HTERT RPE-1 (cell line): ENCODE data around the gene SIPA1L3.

ENCODE experiments used
- in situ Hi-C: fragments of 300-500 bp; cut with MboI; formaldehyde crosslinking; loops from 4 replicates; pipeline ENCODE4 v1.14.3; 2020; ENCODE audit warnings: low sequenced_read_pairs

The SIPA1L3 gene

DNA sequence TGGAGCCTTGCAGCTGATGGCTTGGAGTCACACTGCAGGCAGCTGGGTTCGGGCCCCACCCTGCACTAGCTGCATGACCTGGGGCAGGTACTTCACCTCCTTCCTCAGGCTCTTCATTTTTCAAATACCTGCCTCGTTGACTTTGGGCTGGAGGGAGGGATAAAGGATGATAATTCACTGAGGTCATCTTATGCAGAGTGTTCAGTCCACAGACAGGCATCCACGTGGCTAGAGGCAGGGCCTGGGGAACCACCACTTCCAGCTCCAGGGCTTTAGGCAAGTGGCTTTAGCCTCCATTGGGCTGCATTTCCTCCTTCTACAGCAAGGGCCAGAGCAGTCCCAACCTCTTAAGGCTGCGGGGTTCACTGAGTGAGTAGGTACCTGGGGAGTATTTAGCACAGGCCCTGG lies 84.8 kb downstream of the SIPA1L3 start:
- in situ Hi-C loops, result no loop called here

GRCh38 chr19:37992761-37993160 lies 85.8 kb downstream of the SIPA1L3 start:
- in situ Hi-C loops, result no loop called here

DNA sequence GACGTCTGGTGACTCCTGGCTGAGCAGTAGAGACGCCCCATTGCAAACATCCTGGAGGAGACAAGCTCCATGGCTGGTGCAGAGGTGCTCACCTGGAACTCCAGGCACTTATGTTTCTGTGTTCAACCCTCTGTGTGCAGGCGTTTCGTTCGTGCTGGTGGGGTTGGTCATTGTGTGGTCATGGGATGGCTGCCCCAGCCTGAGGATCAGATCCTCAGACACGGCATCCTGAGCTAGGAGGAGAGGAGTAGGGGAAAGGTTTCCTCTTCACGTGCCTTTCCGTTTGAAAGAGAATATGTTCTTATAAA lies 87.8 kb downstream of the SIPA1L3 start:
- in situ Hi-C loops, result no loop called here

DNA sequence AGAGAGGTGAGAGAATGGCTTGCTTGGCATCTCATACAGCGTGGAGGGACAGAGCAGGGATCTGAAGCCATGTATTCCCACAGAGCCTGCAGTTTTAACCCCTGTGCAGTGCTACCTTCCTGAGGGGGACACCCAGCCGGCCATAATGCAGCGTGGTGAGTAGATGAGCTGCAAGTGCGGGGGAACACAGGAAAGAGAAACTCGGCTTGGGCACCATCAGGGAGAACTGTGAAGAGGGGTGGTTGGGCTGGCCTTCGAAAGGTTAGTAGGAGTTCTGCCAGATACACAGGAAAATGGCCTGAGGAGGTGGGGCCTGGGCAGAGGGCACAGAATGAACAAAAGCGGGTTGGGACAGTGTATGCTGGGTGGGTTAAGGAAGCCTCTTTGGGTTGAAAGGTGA lies 88.3 kb downstream of the SIPA1L3 start:
- in situ Hi-C loops, result no loop called here

- in situ Hi-C loops, result no loop called here
Measured at GRCh38 chr19:37997911-37998344, 90.9 kb downstream of the SIPA1L3 start.

DNA sequence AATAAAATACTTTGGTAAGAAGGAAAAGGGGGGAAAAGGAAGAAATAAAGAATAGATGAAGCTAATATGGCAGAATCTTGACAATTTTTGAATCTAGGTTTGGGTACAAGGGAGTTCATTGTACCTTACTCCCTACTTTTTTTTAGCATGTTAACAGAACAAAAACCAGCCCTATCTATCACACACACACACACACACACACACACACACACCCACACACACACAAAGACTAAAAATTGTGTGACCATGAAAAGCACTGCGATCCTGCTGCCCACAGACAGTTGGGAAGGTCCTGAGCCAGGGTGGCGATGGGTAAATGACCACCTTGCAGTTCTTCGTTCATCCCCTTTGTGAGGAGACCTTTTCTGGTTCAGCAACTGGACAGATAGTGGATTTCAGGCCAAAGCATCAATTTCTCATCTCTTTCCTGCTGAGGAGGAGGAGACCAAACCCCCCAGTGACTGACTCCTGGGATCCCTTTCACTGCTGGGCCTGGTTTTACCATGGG lies 91.8 kb downstream of the SIPA1L3 start:
- in situ Hi-C loops, result no loop called here

- in situ Hi-C loops, result no loop called here
Measured at GRCh38 chr19:37999309-38000213, 92.6 kb downstream of the SIPA1L3 start.

- in situ Hi-C loops, result no loop called here
Measured at GRCh38 chr19:38001158-38001781, 94.3 kb downstream of the SIPA1L3 start.

- in situ Hi-C loops, result no loop called here
Measured at GRCh38 chr19:38003438-38004185, 96.6 kb downstream of the SIPA1L3 start.

- in situ Hi-C loops, result no loop called here
Measured at GRCh38 chr19:38004186-38004520, 97.1 kb downstream of the SIPA1L3 start.

DNA sequence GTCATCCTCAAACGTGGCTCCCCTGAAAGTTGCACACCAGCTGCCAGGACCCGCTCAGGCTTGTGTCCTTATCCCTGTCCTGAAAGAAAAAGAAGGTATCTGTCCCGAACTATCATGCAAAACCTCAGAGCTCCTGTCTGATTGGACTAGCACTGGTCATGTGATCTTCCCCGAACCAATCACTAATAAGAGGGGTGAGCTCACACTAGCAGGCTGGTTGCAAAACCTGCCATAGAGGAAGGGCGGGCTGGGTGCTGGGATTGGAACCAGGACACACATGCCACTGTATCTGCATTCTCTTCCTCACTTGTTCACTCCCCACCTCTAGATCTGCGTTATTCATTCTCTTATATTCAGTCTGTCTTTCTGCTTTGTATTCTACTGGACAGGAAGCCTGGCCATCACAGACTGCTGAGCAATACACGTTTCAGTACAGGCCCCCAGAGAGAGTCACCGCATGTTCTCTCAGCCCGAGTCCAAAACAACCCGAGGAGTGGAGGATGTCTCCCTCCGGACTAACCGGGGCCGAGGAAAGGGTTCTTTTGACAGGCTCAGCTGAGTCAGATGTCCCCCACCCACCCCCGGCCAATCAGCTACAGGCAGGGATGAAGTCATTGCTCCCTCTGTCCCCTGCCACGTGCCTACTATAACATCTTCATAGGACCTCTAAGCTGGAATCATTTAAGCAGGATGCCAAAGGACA lies 97.7 kb downstream of the SIPA1L3 start:
- in situ Hi-C loops, result no loop called here

DNA sequence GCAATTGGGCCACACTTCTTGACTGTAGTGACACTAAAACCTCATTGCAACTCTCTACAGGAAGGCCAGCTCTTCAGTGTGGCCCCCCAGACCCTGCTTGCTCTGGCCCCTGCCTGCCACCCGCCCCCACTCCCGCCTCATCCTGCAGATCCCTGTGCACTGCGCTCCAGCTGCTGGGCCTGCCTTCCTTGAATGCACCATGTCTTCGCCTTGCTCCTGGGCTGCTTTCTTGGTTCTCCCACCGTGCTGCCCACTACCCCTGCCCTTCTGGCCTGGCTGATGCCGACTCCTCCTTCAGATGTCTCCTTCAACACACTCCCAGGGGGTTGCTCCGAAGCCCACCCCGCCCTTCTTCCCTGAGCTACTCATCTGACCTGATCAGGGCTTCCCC lies 98.2 kb downstream of the SIPA1L3 start:
- in situ Hi-C loops, result no loop called here

GRCh38 chr19:38006361-38007045 lies 99.5 kb downstream of the SIPA1L3 start:
- in situ Hi-C loops, result no loop called here

GRCh38 chr19:38009650-38010242 lies 102.7 kb downstream of the SIPA1L3 start:
- in situ Hi-C loops, result no loop called here

DNA sequence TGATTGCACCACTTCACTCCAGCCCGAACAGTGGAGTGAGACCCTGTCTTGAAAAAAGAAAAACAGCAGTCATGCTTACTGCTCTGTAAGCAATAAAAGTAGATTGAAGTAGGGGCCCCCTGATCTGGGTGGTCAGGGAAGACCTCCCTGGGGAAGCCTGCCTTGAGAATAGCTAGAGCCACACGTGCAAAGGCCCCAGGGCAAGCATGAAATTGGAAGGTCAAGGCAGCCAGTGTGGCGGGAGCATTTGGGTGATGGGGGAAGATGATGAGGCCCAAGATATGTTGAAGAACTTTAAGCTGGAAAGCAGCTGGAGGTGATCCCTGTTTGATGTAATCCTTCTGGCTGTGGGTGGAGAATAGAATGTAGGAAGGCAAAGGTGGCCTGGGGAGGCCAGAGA lies 104.4 kb downstream of the SIPA1L3 start:
- in situ Hi-C loops, result no loop called here

DNA sequence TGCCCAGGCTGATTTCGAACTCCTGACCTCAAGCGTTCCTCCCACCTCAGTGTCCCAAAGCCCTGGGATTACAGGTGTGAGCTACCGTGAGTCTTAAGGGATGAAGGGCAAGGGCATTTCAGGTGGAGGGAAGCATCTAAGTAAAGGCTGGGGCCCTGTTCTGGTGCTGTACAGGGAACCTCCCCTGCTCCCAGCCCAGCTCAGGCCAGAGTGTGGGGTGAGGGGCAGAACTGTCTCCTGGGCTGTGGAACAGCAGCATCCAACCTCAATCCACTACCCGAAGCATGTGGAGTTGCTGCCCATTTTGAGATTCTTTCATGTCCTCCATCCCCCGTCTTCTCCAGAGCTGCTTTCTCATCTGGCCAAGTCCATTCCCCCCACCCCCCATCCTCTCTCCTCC lies 105.3 kb downstream of the SIPA1L3 start:
- in situ Hi-C loops, result no loop called here

GRCh38 chr19:38012944-38013343 lies 105.9 kb downstream of the SIPA1L3 start:
- in situ Hi-C loops, result no loop called here

- in situ Hi-C loops, result no loop called here
Measured at GRCh38 chr19:38013913-38014580, 107.0 kb downstream of the SIPA1L3 start.

- in situ Hi-C loops, result no loop called here
Measured at GRCh38 chr19:38015216-38015615, 108.2 kb downstream of the SIPA1L3 start.

- in situ Hi-C loops, result no loop called here
Measured at GRCh38 chr19:38015761-38016160, 108.8 kb downstream of the SIPA1L3 start.
